ENCODE results near the gene IL5. TPM values are rescaled to one million over a fixed set of nuclear protein-coding genes. Genes with fewer than 3 reads are reported as not detected.

IL5 gene
- total RNA-seq, 4 donors from 2014 or later, result not detected

- Histone ChIP-seq H3K27me3 (no peaks in the 10 kb centered on the region), H3K4me1 (peaks cover 14 to 67% (median 28%) of the 10 kb centered on the region in 4 donors), H3K27ac (peak overlapping the region; percentile 93 to 99 (median 97)), H3K4me3 (peak overlapping the region; percentile 57 to 74 (median 67)), H3K9me3 (no peaks in the 10 kb centered on the region), H3K36me3 (no peaks in the 10 kb centered on the region)
- TF ChIP-seq, protein P1, sequence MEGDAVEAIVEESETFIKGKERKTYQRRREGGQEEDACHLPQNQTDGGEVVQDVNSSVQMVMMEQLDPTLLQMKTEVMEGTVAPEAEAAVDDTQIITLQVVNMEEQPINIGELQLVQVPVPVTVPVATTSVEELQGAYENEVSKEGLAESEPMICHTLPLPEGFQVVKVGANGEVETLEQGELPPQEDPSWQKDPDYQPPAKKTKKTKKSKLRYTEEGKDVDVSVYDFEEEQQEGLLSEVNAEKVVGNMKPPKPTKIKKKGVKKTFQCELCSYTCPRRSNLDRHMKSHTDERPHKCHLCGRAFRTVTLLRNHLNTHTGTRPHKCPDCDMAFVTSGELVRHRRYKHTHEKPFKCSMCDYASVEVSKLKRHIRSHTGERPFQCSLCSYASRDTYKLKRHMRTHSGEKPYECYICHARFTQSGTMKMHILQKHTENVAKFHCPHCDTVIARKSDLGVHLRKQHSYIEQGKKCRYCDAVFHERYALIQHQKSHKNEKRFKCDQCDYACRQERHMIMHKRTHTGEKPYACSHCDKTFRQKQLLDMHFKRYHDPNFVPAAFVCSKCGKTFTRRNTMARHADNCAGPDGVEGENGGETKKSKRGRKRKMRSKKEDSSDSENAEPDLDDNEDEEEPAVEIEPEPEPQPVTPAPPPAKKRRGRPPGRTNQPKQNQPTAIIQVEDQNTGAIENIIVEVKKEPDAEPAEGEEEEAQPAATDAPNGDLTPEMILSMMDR (IDR thresholded peaks at IDR 0.05), result no peak
- no peak for TF ChIP-seq POLR2A (IDR thresholded peaks at IDR 0.05)
- DNase-seq, result peak; percentile 96 to 97 (median 96)
Measured at GRCh38 chr5:132496191-132496630, 47.1 kb downstream of the IL5 start.

DNA sequence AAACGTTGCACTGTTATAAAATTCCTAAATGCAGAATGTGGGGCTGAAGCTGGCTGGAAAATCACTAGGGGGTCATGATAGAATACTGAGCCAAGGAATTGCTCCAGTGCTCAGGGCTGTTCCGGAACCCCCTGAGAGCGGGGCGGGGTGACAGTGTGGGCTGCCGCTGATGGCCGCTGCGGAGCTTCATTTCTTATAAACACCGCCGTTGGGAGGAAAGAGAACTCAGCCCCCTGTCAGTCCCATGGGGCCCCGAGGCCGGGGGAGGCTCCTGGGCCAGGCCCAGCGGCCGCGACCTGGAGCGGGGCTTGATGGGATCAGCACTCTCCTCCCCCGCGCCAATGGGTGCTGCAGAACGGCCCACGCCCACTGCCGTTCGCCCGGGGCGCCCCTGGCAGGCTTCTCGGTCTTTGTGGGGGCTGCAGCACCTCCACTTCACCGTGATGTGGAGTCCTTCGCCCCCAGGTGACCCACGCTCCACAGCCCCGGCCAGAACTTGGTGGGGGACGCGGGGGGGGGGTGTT, 47.6 kb downstream of the IL5 start:
- Histone ChIP-seq H3K4me3 (peak overlapping the region; percentile 57 to 74 (median 67)), H3K4me1 (peaks cover 15 to 64% (median 25%) of the 10 kb centered on the region in 4 donors), H3K27me3 (no peaks in the 10 kb centered on the region), H3K9me3 (no peaks in the 10 kb centered on the region), H3K27ac (peak overlapping the region; percentile 93 to 99 (median 97)), H3K36me3 (no peaks in the 10 kb centered on the region)
- peak; percentile 26 to 40 for TF ChIP-seq POLR2A (IDR thresholded peaks at IDR 0.05)
- TF ChIP-seq, protein P1 (IDR thresholded peaks at IDR 0.05), result peak in 1 of 6 experiments; percentile 17
- DNase-seq, result peak; percentile 84 to 91 (median 90)

- no peaks in the 10 kb centered on the region for H3K27me3 ChIP-seq
- no peak overlapping the region for H3K4me3 ChIP-seq
- peak overlapping the region; percentile 93 to 99 (median 97) for H3K27ac ChIP-seq
- TF ChIP-seq POLR2A (IDR thresholded peaks at IDR 0.05), result no peak
- H3K9me3 ChIP-seq, result no peaks in the 10 kb centered on the region
- H3K36me3 ChIP-seq, result no peaks in the 10 kb centered on the region
- DNase-seq, result no peak
- peaks cover 15 to 55% (median 25%) of the 10 kb centered on the region in 4 donors for H3K4me1 ChIP-seq
Measured at GRCh38 chr5:132493821-132494220, 49.5 kb downstream of the IL5 start.

DNA sequence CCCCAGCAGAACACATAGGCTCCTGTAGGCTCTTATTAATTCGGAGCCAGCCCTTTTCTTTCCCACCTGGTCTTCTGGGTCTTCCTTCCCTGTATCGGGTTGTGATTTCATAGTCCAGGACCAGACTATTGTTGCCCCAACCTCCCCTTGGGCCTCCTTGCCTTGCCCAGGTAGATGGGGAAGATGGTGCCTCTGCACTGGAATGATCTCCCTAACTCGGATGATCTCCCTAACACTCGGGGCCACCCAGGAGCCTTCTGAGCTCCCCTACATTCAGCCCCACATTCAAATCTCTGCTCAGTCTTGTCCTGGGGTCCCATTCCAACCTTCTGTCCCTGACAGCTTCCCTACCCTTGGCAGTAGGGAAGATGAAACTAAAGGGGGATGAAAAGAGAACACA, 50.1 kb downstream of the IL5 start:
- TF ChIP-seq, protein P1 (IDR thresholded peaks at IDR 0.05), result no peak
- no peak for TF ChIP-seq POLR2A (IDR thresholded peaks at IDR 0.05)
- H3K27me3 ChIP-seq, result no peaks in the 10 kb centered on the region
- peak in 2 of 3 donors; percentile 14 to 22 for DNase-seq
- peaks cover 15 to 61% (median 30%) of the 10 kb centered on the region in 4 donors for H3K4me1 ChIP-seq
- no peaks in the 10 kb centered on the region for H3K9me3 ChIP-seq
- H3K27ac ChIP-seq, result peak overlapping the region in 1 of 4 donors; percentile 100
- H3K4me3 ChIP-seq, result no peak overlapping the region
- peaks cover 0 to 5% (median 0%) of the 10 kb centered on the region in 3 donors for H3K36me3 ChIP-seq

DNA sequence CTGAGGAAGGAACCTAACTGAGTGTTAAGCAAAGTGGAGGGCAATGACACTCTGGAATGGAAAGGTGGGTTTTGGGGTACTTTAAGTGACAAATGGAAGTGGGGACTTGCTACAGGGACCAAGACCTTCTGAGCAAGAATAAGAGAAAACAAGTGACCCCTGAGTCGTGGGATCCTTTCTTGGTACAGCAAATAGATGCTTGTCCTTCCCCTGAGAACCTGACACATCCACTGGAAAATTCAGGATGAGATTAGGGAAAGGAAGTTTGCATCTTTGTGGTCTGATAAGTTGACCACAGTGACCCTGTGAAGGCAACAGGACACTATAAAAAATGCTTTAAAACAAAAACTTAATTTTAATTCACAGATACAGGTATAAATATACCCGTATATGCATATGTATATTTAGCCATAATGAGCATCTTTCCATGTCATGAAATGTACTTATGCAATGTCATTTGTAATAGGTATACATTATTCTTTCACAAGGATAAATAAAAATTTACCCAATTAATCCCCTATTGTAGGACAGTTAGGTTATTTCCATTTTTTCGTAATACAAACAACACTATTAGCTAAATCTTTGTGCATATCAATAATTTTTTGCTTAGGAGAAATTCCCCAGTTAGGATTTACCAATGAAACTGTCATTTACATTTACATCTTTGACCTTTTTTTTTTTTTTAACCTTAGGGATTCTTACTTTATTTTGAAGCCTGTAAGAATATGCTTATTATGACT, 50.8 kb downstream of the IL5 start:
- no peak for DNase-seq
- Histone ChIP-seq H3K9me3 (no peaks in the 10 kb centered on the region), H3K27ac (peak overlapping the region; percentile 95 to 100 (median 99)), H3K4me1 (peaks cover 15 to 61% (median 36%) of the 10 kb centered on the region in 4 donors), H3K36me3 (peaks cover 0 to 12% (median 0%) of the 10 kb centered on the region in 3 donors), H3K4me3 (no peak overlapping the region), H3K27me3 (no peaks in the 10 kb centered on the region)
- TF ChIP-seq, protein P1 (IDR thresholded peaks at IDR 0.05), result no peak
- TF ChIP-seq POLR2A (IDR thresholded peaks at IDR 0.05), result no peak

Other genes starting within 250 kb of the IL5 start
- 10 to 100 TPM in 3 of 4 donors, not detected in 1; 25.5 to 56.6 (median 37.3) TPM for gene SLC22A4, start 249.1 kb downstream of the IL5 start, total RNA-seq
- gene SLC22A5, start 173.8 kb downstream of the IL5 start, total RNA-seq, result 100 to 1,000 TPM in 2 of 4 donors, 10 to 100 TPM in 2; 25.6 to 152 (median 110) TPM
- 100 to 1,000 TPM in 3 of 4 donors, 10 to 100 TPM in 1; 92.7 to 152 (median 122) TPM for gene IRF1, start 52.7 kb downstream of the IL5 start, total RNA-seq
- gene RAD50, start 13.5 kb upstream of the IL5 start, total RNA-seq, result 100 to 1,000 TPM in 1 of 4 donors, 10 to 100 TPM in 3; 47.5 to 102 (median 54.3) TPM
- not detected for gene IL13, start 114.7 kb upstream of the IL5 start, total RNA-seq
- not detected for gene IL4, start 130.5 kb upstream of the IL5 start, total RNA-seq
- gene KIF3A, start 194.0 kb upstream of the IL5 start, total RNA-seq, result 10 to 100 TPM in 1 of 4 donors, 1 to 10 TPM in 3; 1.5 to 32.2 (median 4.0) TPM
- gene CCNI2, start 203.9 kb upstream of the IL5 start, total RNA-seq, result 10 to 100 TPM in 2 of 4 donors, 1 to 10 TPM in 2; 7.1 to 30.8 (median 11.7) TPM
- gene SEPTIN8, start 233.7 kb upstream of the IL5 start, total RNA-seq, result 10 to 100 TPM; 33.6 to 85.8 (median 56.2) TPM